ENCODE results near the gene RECK. TPM values are rescaled to one million over a fixed set of nuclear protein-coding genes. Genes with fewer than 3 reads are reported as not detected.
"Not testable (repeated sequence)": the region's sequence is repeated elsewhere in the genome, so short reads cannot be mapped to it uniquely, and the experiment has no call there.

The RECK gene
- polyA plus RNA-seq, 2 donors = 1.0 to 1.5 TPM

DNA sequence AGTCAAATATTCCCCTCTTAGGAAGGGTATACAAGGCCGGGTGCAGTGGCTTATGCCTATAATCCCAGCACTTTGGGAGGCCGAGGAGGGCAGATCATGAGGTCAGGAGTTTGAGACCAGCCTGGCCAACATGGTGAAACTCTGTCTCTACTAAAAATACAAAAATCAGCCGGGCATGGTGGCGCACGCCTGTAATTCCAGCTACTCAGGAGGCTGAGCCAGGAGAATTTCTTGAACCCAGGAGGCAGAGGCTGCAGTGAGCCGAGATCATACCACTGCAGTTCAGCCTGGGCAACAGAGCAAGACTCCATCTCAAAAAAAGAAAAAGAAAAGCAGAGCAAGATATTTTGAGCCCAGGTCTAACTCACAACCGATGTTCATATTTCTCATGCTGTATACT, 95.0 kb downstream of the RECK start:
- H3K9me3 ChIP-seq (ENCODE audit: control insufficient read depth in 2 of 2, insufficient read depth in 1 of 2, low read depth in 1 of 2, low read length in 1 of 2); H3K27me3 ChIP-seq (ENCODE audit: control insufficient read depth in 1 of 2, insufficient read depth in 2 of 2, low read length in 2 of 2); H3K4me3 ChIP-seq (ENCODE audit: low read depth in 1 of 2, low read length in 2 of 2); H3K27ac ChIP-seq (ENCODE audit: low read depth in 2 of 2, low read length in 1 of 2); H3K4me1 ChIP-seq (ENCODE audit: control insufficient read depth in 2 of 2, insufficient read depth in 2 of 2, low read length in 1 of 2); H3K36me3 ChIP-seq (ENCODE audit: control insufficient read depth in 2 of 2, insufficient read depth in 2 of 2, low read length in 1 of 2): not testable (repeated sequence)
- WGBS, 2 donors = 90 to 91% methylated on average over 7 of the region's 7 CpGs

DNA sequence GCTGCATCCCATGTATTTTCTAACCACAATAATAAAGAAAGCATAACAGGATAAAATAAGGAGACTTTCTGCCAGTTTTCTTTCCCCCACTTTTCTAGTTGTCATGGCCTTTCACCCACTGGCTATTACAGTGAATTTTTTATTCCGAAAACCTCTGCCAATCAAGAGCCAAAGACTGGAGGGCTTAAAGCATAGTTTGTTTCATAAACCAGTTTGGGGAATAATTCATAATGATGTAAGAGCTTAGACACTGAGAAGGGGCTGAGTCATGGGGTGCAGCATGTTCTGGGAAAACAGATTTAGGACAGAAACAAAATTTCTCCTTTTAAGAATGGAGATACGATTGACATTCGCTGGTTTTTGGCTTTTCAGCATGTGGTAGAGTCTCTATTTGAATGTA, 95.4 kb downstream of the RECK start:
- no peaks in the 10 kb centered on the region for H3K27me3 ChIP-seq (ENCODE audit: control insufficient read depth in 1 of 2, insufficient read depth in 2 of 2, low read length in 2 of 2)
- no peaks in the 10 kb centered on the region for H3K9me3 ChIP-seq (ENCODE audit: control insufficient read depth in 2 of 2, insufficient read depth in 1 of 2, low read depth in 1 of 2, low read length in 1 of 2)
- H3K4me3 ChIP-seq (ENCODE audit: low read depth in 1 of 2, low read length in 2 of 2) = no peak overlapping the region
- peaks cover 4 to 8% of the 10 kb centered on the region in 2 donors for H3K4me1 ChIP-seq (ENCODE audit: control insufficient read depth in 2 of 2, insufficient read depth in 2 of 2, low read length in 1 of 2)
- no peak overlapping the region for H3K27ac ChIP-seq (ENCODE audit: low read depth in 2 of 2, low read length in 1 of 2)
- WGBS, 2 donors = 60 to 64% methylated on average over 3 of the region's 3 CpGs
- H3K36me3 ChIP-seq (ENCODE audit: control insufficient read depth in 2 of 2, insufficient read depth in 2 of 2, low read length in 1 of 2) = no peaks in the 10 kb centered on the region

DNA sequence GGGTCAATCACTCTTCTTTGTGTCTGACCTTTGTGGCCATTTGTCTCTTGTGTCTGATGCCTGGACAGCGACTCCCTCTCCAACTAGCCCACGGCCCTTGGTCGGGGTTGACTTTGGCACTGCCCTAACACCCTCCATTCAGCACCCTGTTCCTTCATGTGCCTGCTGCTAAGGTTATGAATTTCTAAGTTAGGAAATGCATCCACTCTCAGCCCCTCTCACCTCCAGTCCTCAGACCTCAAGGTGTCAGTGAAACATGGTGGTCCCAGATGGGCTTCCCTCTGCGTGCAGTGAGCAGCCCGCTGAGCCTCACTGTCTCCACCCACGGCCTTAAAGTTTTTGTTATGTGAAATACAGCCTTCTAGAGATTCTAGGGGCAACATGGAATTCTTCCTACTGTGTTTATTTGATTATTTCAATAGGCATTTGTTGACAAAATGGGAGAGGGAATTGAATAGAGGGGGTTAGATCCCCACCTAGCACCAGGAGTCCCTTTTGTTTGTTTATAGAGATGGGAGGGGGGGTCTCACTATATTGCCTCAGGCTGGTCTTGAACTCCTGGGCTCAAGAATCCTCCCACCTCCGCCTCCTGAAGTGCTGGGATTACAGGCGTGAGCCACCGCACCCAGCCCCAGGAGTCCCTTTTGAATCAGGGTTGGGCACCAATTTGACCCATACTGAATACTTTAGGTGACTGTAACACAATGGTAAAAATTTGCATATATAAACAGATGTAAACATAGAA, 98.2 kb downstream of the RECK start:
- Histone ChIP-seq H3K27me3 (ENCODE audit: control insufficient read depth in 1 of 2, insufficient read depth in 2 of 2, low read length in 2 of 2) (no peaks in the 10 kb centered on the region), H3K9me3 (ENCODE audit: control insufficient read depth in 2 of 2, insufficient read depth in 1 of 2, low read depth in 1 of 2, low read length in 1 of 2) (no peaks in the 10 kb centered on the region), H3K4me3 (ENCODE audit: low read depth in 1 of 2, low read length in 2 of 2) (no peak overlapping the region), H3K4me1 (ENCODE audit: control insufficient read depth in 2 of 2, insufficient read depth in 2 of 2, low read length in 1 of 2) (peaks cover 8 to 17% of the 10 kb centered on the region in 2 donors), H3K27ac (ENCODE audit: low read depth in 2 of 2, low read length in 1 of 2) (no peak overlapping the region), H3K36me3 (ENCODE audit: control insufficient read depth in 2 of 2, insufficient read depth in 2 of 2, low read length in 1 of 2) (no peaks in the 10 kb centered on the region)
- WGBS, 2 donors = 75 to 81% methylated on average over 9 of the region's 9 CpGs

DNA sequence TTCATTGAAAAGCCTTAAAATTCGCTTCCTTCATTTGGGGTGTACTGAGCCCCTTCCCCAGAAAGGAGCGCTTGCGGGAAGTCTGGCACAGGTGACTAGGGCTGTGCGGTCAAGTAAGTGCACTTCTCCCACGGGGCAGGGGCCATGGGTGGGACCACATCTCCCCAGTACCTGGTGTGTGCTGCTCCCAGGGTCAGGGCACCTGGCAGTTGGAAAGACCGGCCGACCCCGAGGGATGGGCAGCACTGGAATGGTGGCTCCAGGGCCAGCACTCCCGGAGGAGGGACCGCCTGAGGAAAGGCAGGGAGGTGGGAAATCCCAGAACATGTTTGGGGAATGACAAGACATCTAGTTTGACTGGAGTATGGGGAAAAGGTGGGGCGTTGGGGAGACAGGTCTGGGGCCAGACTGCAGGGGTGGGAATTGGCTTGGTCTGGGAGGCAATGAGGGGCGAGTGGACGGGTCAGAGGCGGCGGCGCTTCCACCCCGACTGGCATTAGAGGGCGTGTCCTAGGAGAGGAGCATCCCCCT, 99.1 kb downstream of the RECK start:
- Histone ChIP-seq H3K27ac (ENCODE audit: low read depth in 2 of 2, low read length in 1 of 2) (no peak overlapping the region), H3K4me1 (ENCODE audit: control insufficient read depth in 2 of 2, insufficient read depth in 2 of 2, low read length in 1 of 2) (peaks cover 8 to 17% of the 10 kb centered on the region in 2 donors), H3K36me3 (ENCODE audit: control insufficient read depth in 2 of 2, insufficient read depth in 2 of 2, low read length in 1 of 2) (no peaks in the 10 kb centered on the region), H3K27me3 (ENCODE audit: control insufficient read depth in 1 of 2, insufficient read depth in 2 of 2, low read length in 2 of 2) (no peaks in the 10 kb centered on the region), H3K4me3 (ENCODE audit: low read depth in 1 of 2, low read length in 2 of 2) (peak overlapping the region; percentile 57 to 59), H3K9me3 (ENCODE audit: control insufficient read depth in 2 of 2, insufficient read depth in 1 of 2, low read depth in 1 of 2, low read length in 1 of 2) (no peaks in the 10 kb centered on the region)
- 11 to 13% methylated on average over 18 of the region's 18 CpGs for WGBS, 2 donors

DNA sequence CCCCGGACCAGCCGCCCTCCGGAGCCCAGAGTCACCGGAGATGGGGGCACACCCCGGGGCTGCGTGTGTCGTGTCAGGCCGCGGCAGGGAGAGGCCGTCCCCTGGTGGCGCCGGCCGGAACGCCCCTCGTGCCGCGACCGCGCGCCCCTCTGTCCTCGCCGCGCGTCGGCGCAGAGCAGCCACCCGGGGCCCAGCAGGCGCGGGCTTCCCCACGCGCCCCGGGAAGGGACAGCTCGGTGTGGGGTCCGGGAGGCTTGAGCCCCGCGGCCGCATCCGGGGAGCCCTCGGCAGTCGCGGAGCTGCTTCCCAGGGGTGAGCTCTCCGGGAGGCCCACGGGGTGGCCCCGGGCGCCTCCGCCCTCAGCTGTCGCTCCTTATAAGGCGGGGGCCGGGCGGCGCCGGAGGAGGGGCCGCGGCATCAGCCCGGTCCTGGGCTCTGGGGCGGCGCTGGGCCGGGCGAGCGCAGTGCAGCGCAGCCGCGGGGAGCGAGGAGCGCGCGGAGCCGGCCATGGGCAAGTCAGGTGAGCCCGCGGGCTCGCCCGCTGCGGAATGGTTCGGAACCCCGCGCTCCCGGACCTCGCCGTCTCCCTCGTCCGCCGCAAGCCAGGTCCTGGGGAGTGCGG, 99.7 kb downstream of the RECK start, which contains the start of gene GLIPR2:
Gene GLIPR2, plus strand, starts transcription at position 462 of the 622 bp plus-strand sequence. Its CDS starts 46 bp downstream, at position 508.
- peaks cover 8 to 17% of the 10 kb centered on the region in 2 donors for H3K4me1 ChIP-seq (ENCODE audit: control insufficient read depth in 2 of 2, insufficient read depth in 2 of 2, low read length in 1 of 2)
- H3K9me3 ChIP-seq (ENCODE audit: control insufficient read depth in 2 of 2, insufficient read depth in 1 of 2, low read depth in 1 of 2, low read length in 1 of 2) = no peaks in the 10 kb centered on the region
- peak within 1 kb of the TSS; percentile 57 to 59 for H3K4me3 ChIP-seq (ENCODE audit: low read depth in 1 of 2, low read length in 2 of 2)
- H3K36me3 ChIP-seq (ENCODE audit: control insufficient read depth in 2 of 2, insufficient read depth in 2 of 2, low read length in 1 of 2) = no peaks in the 10 kb centered on the region
- 0 to 1% methylated on average over 71 to 83 of the region's 83 CpGs for WGBS, 2 donors
- no peaks in the 10 kb centered on the region for H3K27me3 ChIP-seq (ENCODE audit: control insufficient read depth in 1 of 2, insufficient read depth in 2 of 2, low read length in 2 of 2)
- peak within 1 kb of the TSS; percentile 54 to 66 for H3K27ac ChIP-seq (ENCODE audit: low read depth in 2 of 2, low read length in 1 of 2)

DNA sequence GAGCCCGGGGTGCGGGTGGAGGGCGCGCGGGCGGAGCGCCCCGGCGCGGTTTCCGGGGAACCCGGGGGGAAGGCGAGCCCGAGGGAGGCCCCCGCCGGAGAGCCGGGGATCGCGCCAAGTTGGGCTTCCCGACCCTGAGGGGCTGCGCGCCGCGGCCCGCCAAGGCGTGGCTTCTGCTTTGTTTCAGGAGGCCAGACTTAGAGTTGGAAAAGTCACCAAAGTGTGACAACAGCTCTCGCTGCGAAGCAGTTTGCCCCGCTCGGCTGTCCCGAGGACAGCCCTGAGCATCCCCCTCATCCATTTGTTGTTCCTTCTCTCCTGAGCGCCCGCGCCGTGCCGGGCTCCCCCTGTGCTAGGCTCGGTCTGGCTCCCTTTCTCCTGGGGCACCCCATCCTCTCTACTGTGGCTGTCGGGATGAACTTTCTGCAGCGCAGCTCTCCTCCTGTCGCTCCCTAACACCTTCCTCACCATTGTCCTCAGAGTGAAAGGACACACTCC, 100.2 kb downstream of the RECK start:
- WGBS, 2 donors = 1% methylated on average over 25 to 40 of the region's 40 CpGs
- peak overlapping the region; percentile 57 to 59 for H3K4me3 ChIP-seq (ENCODE audit: low read depth in 1 of 2, low read length in 2 of 2)
- no peaks in the 10 kb centered on the region for H3K36me3 ChIP-seq (ENCODE audit: control insufficient read depth in 2 of 2, insufficient read depth in 2 of 2, low read length in 1 of 2)
- H3K27me3 ChIP-seq (ENCODE audit: control insufficient read depth in 1 of 2, insufficient read depth in 2 of 2, low read length in 2 of 2) = no peaks in the 10 kb centered on the region
- no peaks in the 10 kb centered on the region for H3K9me3 ChIP-seq (ENCODE audit: control insufficient read depth in 2 of 2, insufficient read depth in 1 of 2, low read depth in 1 of 2, low read length in 1 of 2)
- peaks cover 8 to 17% of the 10 kb centered on the region in 2 donors for H3K4me1 ChIP-seq (ENCODE audit: control insufficient read depth in 2 of 2, insufficient read depth in 2 of 2, low read length in 1 of 2)
- peak overlapping the region; percentile 54 to 66 for H3K27ac ChIP-seq (ENCODE audit: low read depth in 2 of 2, low read length in 1 of 2)

DNA sequence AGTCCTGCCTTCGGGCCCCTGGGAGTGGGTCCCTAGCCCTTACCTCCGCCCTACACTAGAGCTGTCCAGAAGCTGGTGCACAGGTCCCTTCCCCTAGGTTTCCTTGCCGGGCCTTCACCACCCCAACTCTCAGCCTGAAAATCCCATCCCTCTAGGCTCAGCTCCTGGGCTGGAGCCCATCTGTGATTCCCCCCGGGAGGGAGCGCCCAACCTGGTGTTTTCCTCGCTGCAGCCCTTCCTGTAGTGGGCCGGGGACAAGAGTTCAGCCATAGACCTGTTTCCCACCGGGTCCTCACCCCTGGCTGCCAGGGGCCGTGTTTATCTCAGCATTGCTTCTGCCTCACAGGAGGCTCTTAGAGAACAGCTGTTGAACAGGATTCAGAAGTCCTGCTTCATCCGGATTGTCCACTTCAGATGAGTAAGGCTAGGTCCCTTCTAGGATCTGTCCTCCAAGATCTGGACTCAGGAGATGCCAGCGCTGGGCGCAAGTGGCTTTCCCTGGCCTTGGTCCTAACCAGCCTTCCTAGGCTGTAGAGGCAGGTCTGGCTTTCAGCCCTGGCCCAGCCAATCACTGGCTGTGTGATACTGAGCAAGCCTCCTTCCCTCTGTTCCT, 100.8 kb downstream of the RECK start:
- WGBS, 2 donors = 32% methylated on average over 12 of the region's 12 CpGs
- peaks cover 8 to 19% of the 10 kb centered on the region in 2 donors for H3K4me1 ChIP-seq (ENCODE audit: control insufficient read depth in 2 of 2, insufficient read depth in 2 of 2, low read length in 1 of 2)

DNA sequence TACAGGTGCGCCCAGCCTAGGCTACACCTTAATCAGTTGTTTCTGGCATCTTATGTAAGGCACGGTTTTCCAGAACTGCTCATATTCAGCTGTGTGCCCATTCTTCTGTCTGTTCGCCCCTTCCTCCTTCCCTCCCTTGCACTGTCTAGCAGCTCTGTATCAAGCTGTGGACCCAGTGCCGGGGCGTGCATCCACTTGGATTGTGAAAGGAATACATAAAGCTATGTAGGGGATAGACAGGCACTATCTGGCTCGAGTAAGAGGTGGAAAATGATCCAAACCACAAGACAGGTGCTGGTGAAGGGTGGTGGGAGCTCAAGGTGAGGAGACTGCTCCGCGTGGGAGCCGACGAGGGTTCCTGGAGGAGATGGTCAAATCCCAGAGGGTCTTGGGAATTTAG, 101.8 kb downstream of the RECK start:
- WGBS, 2 donors = 92 to 97% methylated on average over 10 of the region's 10 CpGs
- Histone ChIP-seq H3K27me3 (ENCODE audit: control insufficient read depth in 1 of 2, insufficient read depth in 2 of 2, low read length in 2 of 2) (no peaks in the 10 kb centered on the region), H3K9me3 (ENCODE audit: control insufficient read depth in 2 of 2, insufficient read depth in 1 of 2, low read depth in 1 of 2, low read length in 1 of 2) (no peaks in the 10 kb centered on the region), H3K27ac (ENCODE audit: low read depth in 2 of 2, low read length in 1 of 2) (no peak overlapping the region), H3K36me3 (ENCODE audit: control insufficient read depth in 2 of 2, insufficient read depth in 2 of 2, low read length in 1 of 2) (no peaks in the 10 kb centered on the region), H3K4me3 (ENCODE audit: low read depth in 1 of 2, low read length in 2 of 2) (no peak overlapping the region), H3K4me1 (ENCODE audit: control insufficient read depth in 2 of 2, insufficient read depth in 2 of 2, low read length in 1 of 2) (peaks cover 12 to 22% of the 10 kb centered on the region in 2 donors)

More for the DNA sequence above, 100.8 kb downstream of the RECK start:
- H3K36me3 ChIP-seq (ENCODE audit: control insufficient read depth in 2 of 2, insufficient read depth in 2 of 2, low read length in 1 of 2) = no peaks in the 10 kb centered on the region
- H3K27ac ChIP-seq (ENCODE audit: low read depth in 2 of 2, low read length in 1 of 2) = peak overlapping the region in 1 of 2 donors; percentile 0
- H3K9me3 ChIP-seq (ENCODE audit: control insufficient read depth in 2 of 2, insufficient read depth in 1 of 2, low read depth in 1 of 2, low read length in 1 of 2) = no peaks in the 10 kb centered on the region
- peak overlapping the region; percentile 57 to 59 for H3K4me3 ChIP-seq (ENCODE audit: low read depth in 1 of 2, low read length in 2 of 2)
- no peaks in the 10 kb centered on the region for H3K27me3 ChIP-seq (ENCODE audit: control insufficient read depth in 1 of 2, insufficient read depth in 2 of 2, low read length in 2 of 2)

DNA sequence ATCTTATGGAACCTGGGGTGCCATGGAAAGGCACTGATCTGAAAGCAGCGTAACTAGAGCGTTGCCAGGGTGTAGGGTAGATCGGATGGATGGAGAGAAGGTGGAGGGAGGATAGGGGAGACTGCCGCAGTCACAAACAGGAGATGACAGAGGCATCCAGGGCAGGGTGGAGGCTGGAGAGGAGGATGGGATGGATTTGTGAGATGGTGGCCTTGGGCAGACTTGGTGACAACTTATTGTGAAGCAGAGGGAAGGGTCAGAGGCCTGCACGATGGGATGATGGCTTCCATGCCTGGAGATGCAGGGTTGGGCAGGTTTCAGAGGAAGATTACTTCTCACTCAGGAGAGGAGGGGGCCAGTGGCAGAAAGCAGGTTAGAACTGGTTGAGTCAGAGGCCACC, 102.2 kb downstream of the RECK start:
- Histone ChIP-seq H3K4me3 (ENCODE audit: low read depth in 1 of 2, low read length in 2 of 2) (no peak overlapping the region), H3K9me3 (ENCODE audit: control insufficient read depth in 2 of 2, insufficient read depth in 1 of 2, low read depth in 1 of 2, low read length in 1 of 2) (no peaks in the 10 kb centered on the region), H3K4me1 (ENCODE audit: control insufficient read depth in 2 of 2, insufficient read depth in 2 of 2, low read length in 1 of 2) (peaks cover 12 to 22% of the 10 kb centered on the region in 2 donors), H3K27me3 (ENCODE audit: control insufficient read depth in 1 of 2, insufficient read depth in 2 of 2, low read length in 2 of 2) (no peaks in the 10 kb centered on the region), H3K36me3 (ENCODE audit: control insufficient read depth in 2 of 2, insufficient read depth in 2 of 2, low read length in 1 of 2) (no peaks in the 10 kb centered on the region), H3K27ac (ENCODE audit: low read depth in 2 of 2, low read length in 1 of 2) (no peak overlapping the region)
- WGBS, 2 donors = 93 to 96% methylated on average over 5 of the region's 5 CpGs
